BJ (cell line): ENCODE results near the gene ULBP2. TPM values are rescaled to one million over a fixed set of nuclear protein-coding genes. Genes with fewer than 3 reads are reported as not detected.
"Not testable (repeated sequence)": the region's sequence is repeated elsewhere in the genome, so short reads cannot be mapped to it uniquely, and the experiment has no call there.

ENCODE experiments used
- CTCF ChIA-PET: fragments of 350-600 bp; formaldehyde crosslinking; extraction: SDS; loops from one replicate; lab custom pipeline; 2021; ENCODE audit warnings: antibody characterized with exemption, inconsistent platforms; lab: Yijun Ruan, JAX
- POLR2A ChIA-PET: fragments of 300-600 bp; sonication (Branson Sonifier 250); formaldehyde crosslinking; extraction: SDS; loops from one replicate; lab custom pipeline; 2021; ENCODE audit warnings: antibody characterized with exemption; lab: Charles Lee
- DNase-seq: peaks from one replicate; pipeline ENCODE4 v3.0.0-alpha.2; 2011; ENCODE audit warnings: low read depth
- H3K27me3 ChIP-seq: 2 replicates; pipeline ENCODE4 v1.6.0; 2011; ENCODE audit warnings: low read length; ENCODE audit not compliant: control insufficient read depth, insufficient read depth
- H3K36me3 ChIP-seq: 2 replicates; pipeline ENCODE4 v1.5.1; 2011; ENCODE audit warnings: low read length; ENCODE audit not compliant: control insufficient read depth, insufficient read depth
- H3K4me3 ChIP-seq: 2 replicates; pipeline ENCODE4 v1.5.1; 2011; ENCODE audit warnings: low read depth, mild to moderate bottlenecking, control low read depth, low read length
- CTCF ChIP-seq: IDR thresholded peaks from 2 replicates; pipeline ENCODE4 v1.5.1; 2011; ENCODE audit warnings: low read depth, mild to moderate bottlenecking, control low read depth, inconsistent platforms, low read length, moderate library complexity; ENCODE audit not compliant: insufficient read depth
- polyA plus RNA-seq: library from polyadenylated mRNA; depleted of rRNA; stranded (reverse); fragments of >200 nt; gene quantifications from 2 replicates; pipeline ENCODE4 v1.2.3, GENCODE V29; 2011

The ULBP2 gene
- polyA plus RNA-seq, 1 experiment = 22.8 TPM

- Histone ChIP-seq H3K27me3 (peaks cover 7% of the 10 kb centered on the region; the same call in 1 of the 2 replicates), H3K4me3 (no peak overlapping the region), H3K36me3 (no peaks in the 10 kb centered on the region)
- no peak for TF ChIP-seq CTCF
- DNase-seq = no peak
- ChIA-PET POLR2A (no interaction called here), CTCF (interaction anchor here (1.2 to 1.7 kb wide), 3 partner anchors 86 to 175 kb away, joined by 3 to 4 read pairs (median 4); no protein-coding TSS in a partner anchor)
Observed at GRCh38 chr6:149921361-149921760, 20.5 kb upstream of the ULBP2 start.

- H3K4me3 ChIP-seq = peak overlapping the region; percentile 63
- CTCF ChIA-PET = interaction anchor here (0.6 to 1.7 kb wide), 4 partner anchors 81 to 199 kb away, joined by 3 to 5 read pairs (median 4); no protein-coding TSS in a partner anchor
- DNase-seq, H3K27me3 ChIP-seq, H3K36me3 ChIP-seq: not testable (repeated sequence)
- POLR2A ChIA-PET = interaction anchor here (0.6 kb wide), 2 partner anchors 25 to 248 kb away, joined by 3 to 4 read pairs; no protein-coding TSS in a partner anchor
Observed at GRCh38 chr6:149922091-149922490, 19.7 kb upstream of the ULBP2 start.

GRCh38 chr6:149922642-149923326, 19.0 kb upstream of the ULBP2 start, which contains the start of gene RAET1G:
TSS of gene RAET1G (minus strand) at chr6:149923121. CDS start at chr6:149923010, 111 bp downstream.
- H3K36me3 ChIP-seq = no peaks in the 10 kb centered on the region
- peak within 1 kb of the TSS; percentile 63 for H3K4me3 ChIP-seq
- peaks cover 7% of the 10 kb centered on the region; the same call in 1 of the 2 replicates for H3K27me3 ChIP-seq
- ChIA-PET CTCF (interaction anchor here (0.6 to 1.7 kb wide), 4 partner anchors 82 to 200 kb away, joined by 3 to 5 read pairs (median 4); no protein-coding TSS in a partner anchor), POLR2A (interaction anchor here (0.6 kb wide), 2 partner anchors 26 to 249 kb away, joined by 3 to 4 read pairs; no protein-coding TSS in a partner anchor)
- peak; percentile 61 for DNase-seq
- no peak for TF ChIP-seq CTCF

- DNase-seq = no peak
- Histone ChIP-seq H3K4me3 (peak overlapping the region; percentile 63), H3K27me3 (peaks cover 7% of the 10 kb centered on the region; the same call in 1 of the 2 replicates), H3K36me3 (no peaks in the 10 kb centered on the region)
- no peak for TF ChIP-seq CTCF
- POLR2A ChIA-PET = no interaction called here
- CTCF ChIA-PET = interaction anchor here (1.1 to 2.5 kb wide), 3 partner anchors 25 to 88 kb away, joined by 3 to 27 read pairs (median 16); no protein-coding TSS in a partner anchor
Observed at GRCh38 chr6:149923327-149923986, 18.4 kb upstream of the ULBP2 start.

- no peak overlapping the region for H3K4me3 ChIP-seq
- no peak for DNase-seq
- ChIA-PET POLR2A (no interaction called here), CTCF (interaction anchor here (0.7 to 2.5 kb wide), 12 partner anchors 26 to 202 kb away, joined by 3 to 27 read pairs (median 4); partner anchors contain the start of gene PCMT1)
- TF ChIP-seq CTCF = no peak
- H3K27me3 ChIP-seq = peaks cover 10% of the 10 kb centered on the region
- H3K36me3 ChIP-seq = no peaks in the 10 kb centered on the region
Observed at GRCh38 chr6:149924206-149924932, 17.4 kb upstream of the ULBP2 start.
